ENCODE data around the gene EIF3K.
"Not testable (repeated sequence)": the region's sequence is repeated elsewhere in the genome, so short reads cannot be mapped to it uniquely, and the experiment has no call there.

EIF3K gene

GRCh38 chr19:38619361-38620174 is 580 bp downstream of the EIF3K start:
- DNase-seq (ENCODE audit: low read depth) = no peak

GRCh38 chr19:38624822-38625221 is 5.8 kb downstream of the EIF3K start:
- DNase-seq (ENCODE audit: low read depth) = no peak

- no peak for DNase-seq (ENCODE audit: low read depth)
These were observed 7.4 kb downstream of the EIF3K start for GRCh38 chr19:38626401-38626800.

- no peak for DNase-seq (ENCODE audit: low read depth)
These were observed 10.6 kb downstream of the EIF3K start for GRCh38 chr19:38629568-38629967.

- DNase-seq (ENCODE audit: low read depth) = not testable (repeated sequence)
These were observed 12.3 kb downstream of the EIF3K start for GRCh38 chr19:38631301-38631700.

- DNase-seq (ENCODE audit: low read depth) = not testable (repeated sequence)
These were observed 13.0 kb downstream of the EIF3K start for GRCh38 chr19:38631811-38632475.

- DNase-seq (ENCODE audit: low read depth) = no peak
These were observed 13.7 kb downstream of the EIF3K start for GRCh38 chr19:38632476-38633213.

- DNase-seq (ENCODE audit: low read depth) = no peak
These were observed 15.9 kb downstream of the EIF3K start for GRCh38 chr19:38634757-38635482.

- no peak for DNase-seq (ENCODE audit: low read depth)
These were observed 16.8 kb downstream of the EIF3K start for GRCh38 chr19:38635483-38636399.

- no peak for DNase-seq (ENCODE audit: low read depth)
These were observed 19.5 kb downstream of the EIF3K start for GRCh38 chr19:38638461-38638860.

GRCh38 chr19:38639679-38640078 is 20.7 kb downstream of the EIF3K start:
- DNase-seq (ENCODE audit: low read depth) = no peak

GRCh38 chr19:38640368-38640767 is 21.4 kb downstream of the EIF3K start:
- DNase-seq (ENCODE audit: low read depth) = no peak

- DNase-seq (ENCODE audit: low read depth) = no peak
These were observed 23.2 kb downstream of the EIF3K start for GRCh38 chr19:38642176-38642575.

GRCh38 chr19:38644719-38645118 is 25.7 kb downstream of the EIF3K start:
- no peak for DNase-seq (ENCODE audit: low read depth)

- peak; percentile 92 for DNase-seq (ENCODE audit: low read depth)
These were observed 28.5 kb downstream of the EIF3K start, which contains the start of gene ACTN4 for GRCh38 chr19:38647368-38647965. TSS of gene ACTN4 (plus strand) at chr19:38647649. CDS start at chr19:38647746, 97 bp downstream.

GRCh38 chr19:38647966-38648768 is 29.2 kb downstream of the EIF3K start:
- no peak for DNase-seq (ENCODE audit: low read depth)

GRCh38 chr19:38648769-38649304 is 29.8 kb downstream of the EIF3K start:
- DNase-seq (ENCODE audit: low read depth) = no peak

- no peak for DNase-seq (ENCODE audit: low read depth)
These were observed 30.6 kb downstream of the EIF3K start for GRCh38 chr19:38649305-38650171.
